IPS-18c (cell line): ENCODE measurements around the gene KCP.

Experiments used
- H3K4me3 ChIP-seq: 2 replicates; pipeline ENCODE4 v1.7.0; 2013; ENCODE audit warnings: low read depth, mild to moderate bottlenecking, low read length, moderate library complexity; ENCODE audit not compliant: insufficient read depth
- H3K9me3 ChIP-seq: one replicate; pipeline ENCODE4 v1.6.1; 2013; ENCODE audit warnings: mild to moderate bottlenecking, low read length, moderate library complexity; ENCODE audit not compliant: control insufficient read depth, insufficient read depth

KCP gene

DNA sequence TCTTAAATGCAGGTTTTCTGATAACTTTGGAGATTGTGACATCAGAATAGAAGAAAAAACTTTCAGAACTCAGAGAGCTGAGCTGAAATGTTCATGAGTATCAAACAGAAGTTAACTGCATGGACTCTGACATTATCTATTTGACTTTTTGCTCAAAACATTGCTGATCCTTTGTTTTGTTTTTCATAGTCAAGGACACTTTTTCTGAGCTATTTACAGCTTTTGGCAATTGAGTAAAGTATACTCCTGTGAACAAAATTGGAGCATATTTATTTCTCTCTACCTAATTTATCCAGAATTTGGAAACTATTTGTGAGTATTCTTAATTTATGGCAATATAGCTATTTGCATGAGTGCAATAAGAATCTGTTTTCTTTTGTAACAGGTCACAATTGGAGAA is 11.1 kb downstream of the KCP start:
- Histone ChIP-seq H3K4me3 (no peak overlapping the region), H3K9me3 (no peaks in the 10 kb centered on the region)

DNA sequence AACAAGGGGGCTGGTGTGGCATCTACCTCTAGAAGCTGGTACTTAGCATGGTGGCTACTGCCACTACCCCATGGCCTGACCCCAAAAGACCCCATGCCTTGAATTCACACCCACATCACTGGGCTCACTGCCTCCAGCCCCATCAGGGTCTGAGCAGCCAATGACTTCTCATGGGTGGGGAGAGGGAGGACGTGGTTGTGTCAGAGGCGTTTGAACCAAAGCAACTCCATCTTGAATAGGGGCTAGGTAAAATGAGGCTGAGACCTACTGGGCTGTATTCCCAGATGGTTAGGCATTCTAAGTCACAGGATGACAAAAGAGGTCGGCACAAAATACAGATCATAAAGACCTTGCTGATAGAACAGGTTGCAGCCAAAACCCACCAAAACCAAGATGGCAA is 15.2 kb downstream of the KCP start:
- no peak overlapping the region for H3K4me3 ChIP-seq
- no peaks in the 10 kb centered on the region for H3K9me3 ChIP-seq

DNA sequence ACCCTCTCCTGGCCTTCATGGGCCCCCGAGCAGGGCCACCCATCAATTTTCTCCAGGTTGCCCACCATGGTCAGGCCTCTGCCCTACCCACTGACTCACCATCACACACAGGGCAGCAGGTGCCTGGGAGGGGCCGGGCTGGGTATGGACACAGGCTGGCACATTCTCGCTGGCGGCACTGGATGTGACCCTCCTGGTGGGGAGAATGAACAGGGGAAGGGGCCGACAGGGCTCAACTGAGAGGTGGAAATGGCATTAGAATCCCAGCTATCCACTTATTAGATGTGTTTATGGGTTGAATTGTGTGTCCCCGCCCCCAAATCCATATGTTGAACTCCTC is 16.4 kb downstream of the KCP start:
- Histone ChIP-seq H3K9me3 (no peaks in the 10 kb centered on the region), H3K4me3 (no peak overlapping the region)

DNA sequence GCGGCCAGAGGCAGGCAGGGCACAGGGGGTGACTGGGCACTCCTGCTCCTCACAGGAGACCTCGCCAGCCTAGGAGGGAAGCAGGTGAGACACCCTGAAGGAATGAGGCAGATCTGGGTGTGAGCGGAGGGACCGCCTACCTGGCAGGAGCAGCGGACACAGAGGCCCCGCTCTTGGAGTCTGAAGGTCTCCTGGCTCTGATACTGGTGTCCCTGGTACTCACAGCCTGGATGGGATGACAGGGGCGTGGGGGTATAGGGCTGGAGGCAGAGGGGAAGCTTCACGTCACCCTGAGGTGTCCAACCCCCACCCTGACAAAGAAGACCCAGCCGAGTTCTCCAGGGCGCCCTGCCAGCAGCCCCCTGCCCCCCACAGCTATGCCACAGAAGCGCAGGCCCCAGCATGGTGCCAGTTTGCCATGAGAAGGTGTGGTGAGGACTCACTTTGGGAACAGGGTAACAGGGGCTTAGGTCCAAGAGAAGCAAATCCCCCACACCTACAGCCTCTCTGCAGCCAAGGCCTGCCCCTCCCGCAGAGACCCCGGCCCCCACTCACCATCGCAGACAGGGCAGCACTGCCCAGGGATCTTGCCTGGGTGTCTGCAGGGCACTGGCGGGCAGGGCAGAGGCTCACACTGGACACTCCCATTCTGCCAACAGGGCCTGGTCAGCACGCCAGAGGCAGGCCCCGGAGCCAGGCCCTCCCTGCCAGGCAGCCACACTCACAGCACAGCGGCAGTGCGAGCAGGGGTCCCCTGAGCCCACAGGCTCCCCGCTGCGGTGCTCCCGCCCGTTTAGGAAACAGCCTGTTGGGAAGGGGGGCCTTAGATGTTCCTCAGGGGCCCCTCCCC is 17.0 kb downstream of the KCP start:
- H3K4me3 ChIP-seq = no peak overlapping the region
- no peaks in the 10 kb centered on the region for H3K9me3 ChIP-seq

GRCh38 chr7:128892521-128893250 is 17.8 kb downstream of the KCP start:
- Histone ChIP-seq H3K4me3 (no peak overlapping the region), H3K9me3 (no peaks in the 10 kb centered on the region)

GRCh38 chr7:128891942-128892269 is 18.6 kb downstream of the KCP start:
- Histone ChIP-seq H3K9me3 (no peaks in the 10 kb centered on the region), H3K4me3 (no peak overlapping the region)

DNA sequence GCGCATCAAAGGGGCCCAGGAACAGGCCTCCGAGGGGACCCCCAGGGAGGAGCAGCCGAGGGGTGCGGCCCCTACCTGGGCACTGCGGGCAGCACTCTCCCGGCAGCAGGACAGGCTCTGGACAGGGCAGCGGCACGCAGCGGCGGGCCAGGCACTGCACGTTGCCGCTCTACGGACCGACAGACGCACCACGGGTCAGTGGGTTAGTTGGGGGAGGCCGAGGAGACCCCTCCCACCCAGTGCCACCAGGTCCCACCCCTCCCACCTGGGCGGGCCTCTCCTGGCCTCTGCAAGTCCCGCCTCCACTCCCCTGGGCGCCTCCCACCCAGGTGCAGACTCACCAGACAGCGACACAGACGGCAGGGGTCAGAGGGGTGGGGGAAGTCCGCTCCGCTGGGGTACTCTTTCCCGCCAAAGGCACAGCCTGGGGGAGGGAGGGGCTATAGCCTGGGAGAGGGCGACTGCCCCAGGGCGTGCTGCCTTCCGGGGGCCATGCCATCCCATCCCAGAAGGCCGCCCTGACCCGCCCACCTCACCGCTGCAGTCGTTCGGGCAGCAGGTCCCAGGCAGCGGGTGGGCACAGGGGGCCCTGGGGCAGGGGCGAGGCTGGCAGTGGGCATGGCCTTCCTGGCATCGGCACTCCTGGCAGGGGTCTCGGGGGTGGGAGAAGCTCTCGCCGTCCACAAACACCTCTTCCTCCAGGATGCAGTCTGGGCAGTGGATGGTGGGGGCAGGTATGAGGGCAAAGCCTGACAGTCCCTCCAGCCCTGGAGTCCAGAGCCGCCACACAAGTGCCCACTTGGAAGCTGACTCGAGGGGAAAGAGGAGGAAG is 19.2 kb downstream of the KCP start:
- no peaks in the 10 kb centered on the region for H3K9me3 ChIP-seq
- H3K4me3 ChIP-seq = peak overlapping the region; percentile 34; the same call in 1 of the 2 replicates

DNA sequence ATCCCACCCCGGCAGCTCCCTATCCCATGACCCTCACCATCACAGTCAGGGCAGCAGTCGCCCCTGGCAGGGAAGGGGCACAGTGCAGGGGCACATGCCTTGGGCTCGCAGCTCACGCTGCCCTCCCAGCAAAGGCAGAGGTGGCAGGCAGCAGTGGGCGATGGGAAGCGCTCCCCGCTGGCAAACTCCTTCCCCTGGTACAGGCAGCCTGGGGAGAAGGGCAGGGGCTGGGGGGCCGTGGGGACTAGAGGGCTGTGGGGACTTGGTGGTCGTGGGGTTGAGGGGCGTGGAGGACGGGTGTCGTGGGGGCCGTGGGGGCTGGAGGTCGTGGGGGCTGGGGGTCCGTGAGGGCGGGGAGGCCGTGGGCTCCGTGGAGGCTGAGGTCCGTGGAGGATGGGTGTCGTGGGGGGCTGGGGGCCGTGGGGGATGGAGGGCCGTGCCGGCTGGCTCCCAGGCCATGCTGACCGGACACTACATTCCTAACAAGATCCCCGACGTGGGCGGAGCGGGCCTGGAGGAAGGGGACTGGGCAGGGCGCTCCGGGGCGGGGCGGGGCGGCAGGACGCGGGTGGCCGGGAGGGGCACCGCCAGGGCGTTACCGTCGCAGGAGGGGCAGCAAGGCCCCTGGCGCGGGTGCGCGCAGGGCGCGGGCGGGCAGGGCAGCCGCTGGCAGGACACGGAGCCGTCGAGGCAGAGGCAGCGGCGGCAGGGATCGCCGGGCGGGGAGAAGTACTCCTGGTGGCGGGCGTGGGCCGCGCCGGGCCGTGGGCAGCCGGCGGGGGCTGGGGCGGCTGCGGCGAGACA is 20.0 kb downstream of the KCP start:
- no peaks in the 10 kb centered on the region for H3K9me3 ChIP-seq
- H3K4me3 ChIP-seq = peak overlapping the region; percentile 34; the same call in 1 of the 2 replicates

DNA sequence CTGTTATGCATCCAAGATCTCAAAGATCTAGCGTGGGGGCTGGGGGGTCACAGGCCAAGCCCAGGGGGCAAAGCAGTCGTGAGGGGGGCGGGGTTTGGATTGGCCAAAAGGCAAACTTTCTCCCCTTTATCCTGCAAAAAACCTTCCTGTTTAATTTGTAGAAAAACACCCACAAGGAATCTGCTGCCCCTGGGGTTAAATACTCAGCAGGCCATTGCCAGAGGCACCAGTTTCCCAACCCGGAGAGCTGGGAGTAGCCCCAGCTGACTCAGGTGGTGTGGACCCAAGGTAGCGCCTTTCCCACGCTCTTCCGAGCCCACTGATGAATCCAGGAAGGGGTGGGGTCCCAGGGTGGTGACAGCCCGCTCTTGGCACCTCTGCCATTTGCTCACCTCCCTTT is 21.4 kb downstream of the KCP start:
- Histone ChIP-seq H3K4me3 (peak overlapping the region; percentile 9; the same call in 1 of the 2 replicates), H3K9me3 (no peaks in the 10 kb centered on the region)

GRCh38 chr7:128888756-128889095 is 21.8 kb downstream of the KCP start:
- H3K4me3 ChIP-seq = no peak overlapping the region; the same call in none of the 2 replicates
- no peaks in the 10 kb centered on the region for H3K9me3 ChIP-seq

DNA sequence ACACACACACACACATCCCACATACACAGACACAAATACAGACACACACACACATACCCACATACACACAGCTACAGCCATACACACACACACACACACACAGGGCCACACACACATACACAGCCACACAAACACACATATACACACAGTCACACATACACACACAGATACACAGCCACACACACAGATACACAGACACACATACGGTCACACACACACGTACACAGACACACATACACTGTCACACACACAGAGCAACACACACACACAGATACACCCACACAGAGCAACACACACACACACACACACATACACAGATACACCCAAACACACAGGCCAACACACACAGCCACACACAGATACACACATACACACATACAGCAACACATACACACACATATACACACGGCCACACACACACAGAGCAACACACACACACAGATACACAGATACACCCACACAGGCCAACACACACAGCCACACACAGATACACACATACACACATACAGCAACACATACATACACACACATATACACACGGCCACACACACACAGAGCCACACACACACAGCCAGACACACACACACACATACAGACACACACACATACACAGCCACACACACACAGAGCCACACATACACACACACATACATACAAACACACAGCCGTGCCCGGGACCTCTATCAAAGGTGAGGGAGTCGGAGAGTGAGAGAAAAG is 22.3 kb downstream of the KCP start:
- Histone ChIP-seq H3K9me3 (no peaks in the 10 kb centered on the region), H3K4me3 (no peak overlapping the region; the same call in 1 of the 2 replicates)

DNA sequence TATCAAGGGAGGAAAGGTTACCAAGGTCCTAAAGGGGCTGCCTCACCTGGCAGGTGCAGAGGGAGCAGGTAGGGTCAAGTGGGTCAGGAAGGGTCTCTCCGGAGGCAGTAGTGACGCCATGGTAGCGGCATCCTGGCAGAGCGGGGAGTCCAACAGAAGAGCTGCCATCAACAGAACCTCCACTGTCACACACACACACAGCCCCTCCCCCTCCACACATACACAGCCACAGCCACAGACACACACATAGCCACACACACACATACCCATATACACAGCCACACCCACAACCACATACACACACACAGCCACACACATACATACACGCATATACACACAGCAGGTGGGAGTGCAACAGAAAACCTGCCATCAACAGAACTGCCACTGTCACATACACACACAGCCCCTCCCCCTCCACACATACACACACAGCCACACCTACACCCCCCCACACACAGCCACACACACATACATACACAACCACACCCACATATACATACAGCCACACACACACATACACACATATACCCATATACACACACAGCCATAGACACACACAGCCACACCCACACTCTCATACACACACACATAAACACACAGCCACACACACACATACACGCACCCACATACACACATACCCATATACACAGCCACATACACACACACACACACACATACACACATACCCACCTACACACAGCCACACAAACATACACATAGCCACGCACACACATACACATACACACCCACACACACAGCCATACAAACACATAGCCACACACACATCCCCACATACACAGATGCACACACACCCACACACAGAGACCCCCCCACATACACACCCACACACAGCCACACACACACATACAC is 23.1 kb downstream of the KCP start:
- Histone ChIP-seq H3K9me3 (no peaks in the 10 kb centered on the region), H3K4me3 (no peak overlapping the region)

- Histone ChIP-seq H3K4me3 (no peak overlapping the region), H3K9me3 (no peaks in the 10 kb centered on the region)
Observed at GRCh38 chr7:128886391-128887168, 23.9 kb downstream of the KCP start.

- H3K4me3 ChIP-seq = no peak overlapping the region
- H3K9me3 ChIP-seq = no peaks in the 10 kb centered on the region
Observed at GRCh38 chr7:128885370-128886187, 24.9 kb downstream of the KCP start.
